SU-DHL-6 (cell line): ENCODE measurements around the gene CCL14.

Experiments
- EZH2phosphoT487 ChIP-seq: fragments of 200-600 bp; sonication (generic), shearing (Covaris generic); conservative IDR thresholded peaks from 2 replicates; pipeline ENCODE4 v1.6.1; 2018; ENCODE audit warnings: mild to moderate bottlenecking, antibody characterized with exemption, low read length, moderate library complexity, mixed read lengths
- TF ChIP-seq, protein P1 (sequence below): fragments of 200-600 bp; sonication (generic); IDR thresholded peaks from one replicate; pipeline ENCODE4 v1.5.1; 2017; ENCODE audit warnings: antibody characterized with exemption, mild to moderate bottlenecking, low read length, moderate library complexity; ENCODE audit not compliant: insufficient read depth, poor library complexity, severe bottlenecking

DNA sequence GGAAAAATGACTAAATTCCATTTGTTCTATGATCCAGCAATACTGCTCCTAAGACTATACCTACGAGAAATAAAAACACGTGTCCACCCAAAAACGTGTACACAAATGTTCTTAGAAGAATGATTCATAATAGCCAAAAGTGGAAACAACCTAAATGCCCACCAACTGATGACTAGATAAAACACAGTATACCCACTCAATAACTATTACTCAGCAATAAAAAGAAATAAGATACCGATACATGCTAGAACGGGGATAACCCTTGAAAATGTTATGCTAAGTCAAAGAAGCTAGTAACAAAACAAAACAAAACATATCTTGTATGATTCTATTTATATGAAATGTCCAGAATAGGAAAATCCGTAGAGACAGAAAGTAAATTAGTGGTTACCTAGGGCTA lies 22.9 kb downstream of the CCL14 start:
- TF ChIP-seq, protein P1, sequence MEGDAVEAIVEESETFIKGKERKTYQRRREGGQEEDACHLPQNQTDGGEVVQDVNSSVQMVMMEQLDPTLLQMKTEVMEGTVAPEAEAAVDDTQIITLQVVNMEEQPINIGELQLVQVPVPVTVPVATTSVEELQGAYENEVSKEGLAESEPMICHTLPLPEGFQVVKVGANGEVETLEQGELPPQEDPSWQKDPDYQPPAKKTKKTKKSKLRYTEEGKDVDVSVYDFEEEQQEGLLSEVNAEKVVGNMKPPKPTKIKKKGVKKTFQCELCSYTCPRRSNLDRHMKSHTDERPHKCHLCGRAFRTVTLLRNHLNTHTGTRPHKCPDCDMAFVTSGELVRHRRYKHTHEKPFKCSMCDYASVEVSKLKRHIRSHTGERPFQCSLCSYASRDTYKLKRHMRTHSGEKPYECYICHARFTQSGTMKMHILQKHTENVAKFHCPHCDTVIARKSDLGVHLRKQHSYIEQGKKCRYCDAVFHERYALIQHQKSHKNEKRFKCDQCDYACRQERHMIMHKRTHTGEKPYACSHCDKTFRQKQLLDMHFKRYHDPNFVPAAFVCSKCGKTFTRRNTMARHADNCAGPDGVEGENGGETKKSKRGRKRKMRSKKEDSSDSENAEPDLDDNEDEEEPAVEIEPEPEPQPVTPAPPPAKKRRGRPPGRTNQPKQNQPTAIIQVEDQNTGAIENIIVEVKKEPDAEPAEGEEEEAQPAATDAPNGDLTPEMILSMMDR, result no peak
- TF ChIP-seq EZH2phosphoT487, result no peak
